ENCODE measurements around the gene REG4.

DNA sequence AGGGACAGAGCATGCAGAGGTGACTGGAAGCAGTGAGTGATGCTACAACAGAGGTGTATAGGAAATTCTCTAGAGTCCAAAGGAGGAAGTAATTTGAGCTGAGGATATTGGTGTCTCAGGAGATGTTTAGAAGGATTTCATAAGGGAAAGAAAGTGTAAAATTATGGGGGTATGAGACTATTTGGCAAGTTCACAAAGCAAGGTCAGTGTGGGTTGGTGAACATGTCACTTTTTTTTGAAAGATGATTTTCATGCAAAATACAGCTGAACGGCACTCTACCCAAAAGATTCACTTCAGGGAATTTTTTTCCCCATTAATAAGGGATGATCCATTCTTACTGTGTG lies 66.7 kb downstream of the REG4 start:
- TF ChIP-seq, protein P1, sequence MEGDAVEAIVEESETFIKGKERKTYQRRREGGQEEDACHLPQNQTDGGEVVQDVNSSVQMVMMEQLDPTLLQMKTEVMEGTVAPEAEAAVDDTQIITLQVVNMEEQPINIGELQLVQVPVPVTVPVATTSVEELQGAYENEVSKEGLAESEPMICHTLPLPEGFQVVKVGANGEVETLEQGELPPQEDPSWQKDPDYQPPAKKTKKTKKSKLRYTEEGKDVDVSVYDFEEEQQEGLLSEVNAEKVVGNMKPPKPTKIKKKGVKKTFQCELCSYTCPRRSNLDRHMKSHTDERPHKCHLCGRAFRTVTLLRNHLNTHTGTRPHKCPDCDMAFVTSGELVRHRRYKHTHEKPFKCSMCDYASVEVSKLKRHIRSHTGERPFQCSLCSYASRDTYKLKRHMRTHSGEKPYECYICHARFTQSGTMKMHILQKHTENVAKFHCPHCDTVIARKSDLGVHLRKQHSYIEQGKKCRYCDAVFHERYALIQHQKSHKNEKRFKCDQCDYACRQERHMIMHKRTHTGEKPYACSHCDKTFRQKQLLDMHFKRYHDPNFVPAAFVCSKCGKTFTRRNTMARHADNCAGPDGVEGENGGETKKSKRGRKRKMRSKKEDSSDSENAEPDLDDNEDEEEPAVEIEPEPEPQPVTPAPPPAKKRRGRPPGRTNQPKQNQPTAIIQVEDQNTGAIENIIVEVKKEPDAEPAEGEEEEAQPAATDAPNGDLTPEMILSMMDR (conservative IDR thresholded peaks at IDR 0.05): no peak
- no peak for TF ChIP-seq ZFX (IDR thresholded peaks at IDR 0.05)
